Stimulated activated CD8-positive, alpha-beta memory T cell treated with anti-CD3 and anti-CD28 coated beads, Interleukin-15, amount 100 ng/mL, for 48 hours (primary cell): ENCODE measurements around the gene SUPT6H.
"Not testable (repeated sequence)": the region's sequence is repeated elsewhere in the genome, so short reads cannot be mapped to it uniquely, and the experiment has no call there.

Experiments
- DNase-seq, 2 donors: peaks; one replicate each; pipeline ENCODE4 v3.0.0-alpha.2; 2020; ENCODE audit warnings: low read depth in 2 of 2

The SUPT6H gene

DNA sequence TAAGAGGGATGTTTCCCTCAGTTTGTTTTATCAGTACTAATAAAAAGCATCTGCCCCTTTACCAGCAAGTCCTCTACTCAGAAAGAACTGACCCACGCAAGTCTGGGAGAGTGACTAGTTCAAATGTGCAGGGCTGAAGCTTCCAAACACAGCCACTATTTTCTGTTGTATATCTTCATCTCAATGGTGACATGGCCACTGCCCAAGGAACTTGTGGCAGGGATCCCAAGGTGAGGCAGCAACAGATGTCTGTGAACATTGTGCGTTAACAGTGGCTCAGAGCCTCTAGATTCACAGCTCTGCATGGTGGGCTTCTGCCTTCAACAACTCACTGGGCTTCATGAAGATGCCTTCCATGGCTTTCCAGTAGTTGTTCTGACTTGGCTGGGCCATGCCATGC, 13.3 kb upstream of the SUPT6H start:
- DNase-seq, result no peak

GRCh38 chr17:28655160-28655559, 6.8 kb upstream of the SUPT6H start:
- no peak for DNase-seq

- no peak for DNase-seq
Observed at GRCh38 chr17:28657756-28658155, 4.2 kb upstream of the SUPT6H start.

GRCh38 chr17:28658342-28658741, 3.7 kb upstream of the SUPT6H start:
- DNase-seq, result not testable (repeated sequence)

DNA sequence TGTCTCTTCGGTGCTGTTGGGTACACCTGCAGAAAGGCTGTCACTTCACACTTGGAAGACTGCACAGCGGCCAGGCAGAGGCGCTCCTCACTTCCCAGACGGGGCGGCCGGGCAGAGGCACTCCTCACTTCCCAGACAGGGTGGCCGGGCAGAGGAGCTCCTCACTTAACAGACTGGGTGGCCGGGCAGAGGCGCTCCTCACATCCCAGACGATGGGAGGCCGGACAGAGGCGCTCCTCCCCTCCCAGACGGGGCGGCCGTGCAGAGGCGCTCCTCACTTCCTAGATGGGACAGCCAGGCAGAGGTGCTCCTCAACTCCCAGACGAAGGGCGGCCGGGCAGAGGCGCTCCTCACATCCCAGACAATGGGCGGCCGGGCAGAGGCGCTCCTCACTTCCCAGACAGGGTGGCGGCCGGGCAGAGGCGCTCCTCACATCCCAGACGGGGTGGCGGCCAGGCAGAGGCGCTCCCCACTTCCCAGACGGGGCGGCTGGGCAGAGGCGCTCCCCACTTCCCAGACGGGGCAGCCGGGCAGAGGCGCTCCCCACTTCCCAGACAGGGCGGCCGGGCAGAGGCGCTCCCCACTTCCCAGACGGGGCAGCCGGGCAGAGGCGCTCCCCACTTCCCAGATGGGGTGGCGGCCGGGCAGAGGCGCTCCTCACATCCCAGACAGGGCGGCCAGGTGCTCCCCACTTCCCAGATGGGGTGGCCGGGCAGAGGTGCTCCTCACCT, 3.1 kb upstream of the SUPT6H start:
- not testable (repeated sequence) for DNase-seq

GRCh38 chr17:28659497-28659881, 2.5 kb upstream of the SUPT6H start:
- not testable (repeated sequence) for DNase-seq

- DNase-seq, result no peak
Observed at GRCh38 chr17:28662527-28662829, 473 bp downstream of the SUPT6H start.

GRCh38 chr17:28663723-28664122, 1.7 kb downstream of the SUPT6H start:
- no peak for DNase-seq

- no peak for DNase-seq
Observed at GRCh38 chr17:28665994-28666393, 4.0 kb downstream of the SUPT6H start.

DNA sequence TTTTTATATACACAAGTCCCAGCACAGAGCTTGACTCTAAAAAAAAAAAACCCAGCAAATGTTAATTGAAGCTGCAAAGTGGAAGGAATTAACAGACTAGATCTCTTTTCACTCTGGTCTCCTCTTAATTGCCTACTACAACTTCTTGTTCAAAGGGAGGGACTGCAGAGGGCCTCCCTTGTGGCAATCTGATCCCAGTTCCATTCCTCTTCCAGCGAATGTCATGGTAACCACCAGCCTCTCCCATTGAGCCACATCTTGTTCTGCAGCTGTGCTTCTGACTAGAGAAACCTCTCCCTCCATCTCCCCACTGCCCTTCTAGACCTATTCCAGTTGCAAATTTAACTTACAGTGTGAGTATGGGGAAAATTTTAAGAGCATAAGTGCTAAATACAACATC, 5.9 kb downstream of the SUPT6H start:
- no peak for DNase-seq

DNA sequence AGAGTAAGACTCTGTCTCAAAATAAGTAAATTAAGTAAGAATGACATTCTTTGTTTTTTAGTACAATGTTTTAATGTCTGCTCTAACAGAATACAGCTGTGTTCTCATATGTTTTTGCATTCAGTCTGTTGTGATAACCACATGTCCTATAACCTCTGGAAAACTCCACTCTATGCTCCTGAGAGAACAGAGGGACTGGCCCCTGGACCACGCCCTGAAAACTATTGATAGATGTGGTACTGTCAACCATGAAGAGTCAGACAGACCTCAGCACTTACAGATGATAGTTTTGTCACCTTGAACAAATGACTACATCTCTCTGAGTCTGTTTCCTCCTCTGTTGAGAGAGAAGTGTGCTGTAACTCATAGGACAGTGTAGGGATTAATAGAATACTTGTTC, 7.9 kb downstream of the SUPT6H start:
- no peak for DNase-seq

DNA sequence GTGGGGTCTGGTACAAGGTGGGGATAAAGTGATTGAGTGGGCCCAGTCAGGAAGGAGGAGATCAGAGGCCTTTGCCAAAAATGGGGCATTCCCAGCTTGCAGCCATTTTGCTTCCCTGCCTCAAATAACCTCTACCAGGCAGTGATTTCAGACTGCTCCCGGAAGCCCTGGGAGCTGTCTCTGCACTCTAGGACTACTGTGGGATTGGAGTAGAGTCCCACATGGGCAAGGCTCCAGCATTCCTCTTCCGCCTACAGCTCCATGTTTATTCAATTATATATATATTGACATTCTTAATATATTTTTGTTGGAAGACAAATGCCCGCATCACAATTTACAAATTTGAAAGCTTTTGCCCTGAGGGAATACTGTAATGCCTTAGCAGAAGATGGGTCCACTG, 13.5 kb downstream of the SUPT6H start:
- DNase-seq, result no peak

DNA sequence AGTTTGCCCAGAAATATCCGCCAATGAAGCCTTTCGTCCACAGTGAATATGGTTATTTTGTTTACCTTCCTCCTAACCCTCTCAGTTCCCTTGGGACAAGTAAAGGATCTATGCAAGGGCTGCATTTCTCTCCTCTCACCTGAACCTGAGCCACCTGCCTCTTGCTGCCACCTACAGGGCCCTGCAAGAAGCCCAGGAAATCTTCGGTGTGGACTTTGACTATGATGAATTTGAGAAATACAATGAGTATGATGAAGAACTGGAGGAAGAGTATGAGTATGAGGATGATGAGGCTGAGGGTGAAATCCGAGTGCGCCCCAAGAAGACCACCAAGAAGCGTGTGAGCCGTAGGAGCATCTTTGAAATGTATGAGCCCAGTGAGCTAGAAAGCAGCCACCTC, 14.0 kb downstream of the SUPT6H start:
- DNase-seq, result no peak

- DNase-seq, result no peak
Observed at GRCh38 chr17:28682655-28683054, 20.6 kb downstream of the SUPT6H start.

DNA sequence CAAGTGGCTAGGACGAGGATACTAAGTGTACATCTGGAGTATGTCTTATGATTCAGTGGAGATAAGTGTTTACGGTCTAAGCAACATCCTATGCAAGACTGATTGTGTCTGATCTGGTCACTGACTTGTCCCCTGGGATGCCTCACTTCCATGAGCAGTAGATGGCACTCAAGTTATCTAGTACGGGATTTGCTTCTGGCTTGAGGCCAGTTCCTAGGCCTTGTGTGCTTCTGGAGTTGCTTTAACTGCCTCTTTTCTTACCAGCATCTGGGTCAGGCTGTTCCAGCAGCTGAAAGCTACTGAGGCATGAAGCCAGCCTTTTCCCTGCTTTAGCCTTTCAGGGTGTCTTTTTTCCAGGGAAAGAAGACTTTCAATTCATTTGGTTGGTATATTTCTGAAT, 23.0 kb downstream of the SUPT6H start:
- DNase-seq, result no peak

DNA sequence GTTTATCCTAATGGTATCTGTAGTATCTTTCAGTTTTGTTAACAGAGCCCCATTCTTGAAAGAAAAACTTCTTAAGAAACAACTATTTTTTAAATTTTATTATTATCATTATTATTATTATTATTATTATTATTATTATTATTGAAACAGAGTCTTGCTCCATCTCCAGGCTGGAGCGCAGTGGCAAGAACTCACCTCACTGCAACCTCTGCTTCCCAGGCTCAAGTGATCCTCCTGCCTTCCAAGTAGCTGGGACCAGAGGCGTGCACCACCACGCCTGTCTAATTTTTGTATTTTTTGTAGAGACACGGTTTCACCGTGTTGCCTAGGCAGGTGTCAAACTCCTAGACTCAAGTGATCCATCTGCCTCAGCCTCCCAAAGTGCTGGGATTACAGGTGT, 23.4 kb downstream of the SUPT6H start:
- no peak for DNase-seq

DNA sequence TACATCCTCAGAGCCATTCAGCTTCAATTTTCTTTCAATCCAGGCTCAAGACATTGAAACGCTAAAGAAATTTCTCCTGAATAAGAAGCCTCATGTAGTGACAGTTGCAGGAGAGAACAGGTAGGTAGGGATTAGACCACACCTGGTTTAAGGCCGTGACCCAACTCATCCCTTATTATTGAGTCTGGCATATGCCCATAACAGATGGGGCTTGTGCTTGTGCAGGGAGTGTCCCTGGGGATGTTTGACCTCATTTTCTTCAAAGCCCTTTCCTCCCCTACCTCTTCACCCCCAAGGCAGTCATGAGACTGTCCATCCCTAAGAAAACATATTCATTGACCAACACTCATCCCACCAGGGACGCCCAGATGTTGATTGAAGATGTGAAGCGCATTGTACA, 24.3 kb downstream of the SUPT6H start:
- DNase-seq, result no peak

DNA sequence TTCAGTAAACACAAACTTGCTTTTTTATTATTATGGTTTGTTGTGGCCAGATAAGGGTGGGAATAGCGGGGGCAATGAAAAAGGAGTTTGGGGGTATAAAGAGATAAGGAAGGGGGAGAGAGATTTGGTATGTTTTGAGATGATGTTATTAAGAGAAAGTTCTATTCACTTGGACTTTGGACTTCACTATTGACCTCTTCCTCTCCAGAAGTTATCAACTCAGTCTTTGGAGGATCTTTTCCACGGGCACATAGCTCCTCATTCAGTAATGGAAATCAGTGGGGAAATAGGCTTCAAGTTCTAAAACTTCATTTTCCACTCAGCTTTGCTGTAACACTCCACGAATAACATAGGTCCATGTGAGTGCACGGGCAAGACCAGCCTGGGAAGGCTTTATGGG, 26.5 kb downstream of the SUPT6H start:
- no peak for DNase-seq

DNA sequence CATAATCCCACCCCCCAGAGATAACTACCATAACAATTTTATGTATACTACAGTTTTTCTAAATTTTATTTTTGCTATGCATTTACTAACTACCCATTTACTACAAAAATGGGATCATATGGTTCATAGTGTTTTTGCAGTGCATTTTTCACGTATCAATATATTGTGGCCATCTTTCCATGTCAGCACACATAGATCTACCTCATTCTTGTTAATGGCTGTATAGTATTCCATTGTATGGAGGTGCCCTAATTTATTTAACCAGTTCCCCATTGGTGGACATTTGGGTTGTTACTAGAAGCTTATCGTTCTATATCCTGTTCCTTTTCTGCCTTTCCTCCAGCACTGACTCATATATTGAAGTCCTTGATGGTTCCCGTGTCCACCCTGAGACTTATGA, 27.0 kb downstream of the SUPT6H start:
- DNase-seq, result no peak

DNA sequence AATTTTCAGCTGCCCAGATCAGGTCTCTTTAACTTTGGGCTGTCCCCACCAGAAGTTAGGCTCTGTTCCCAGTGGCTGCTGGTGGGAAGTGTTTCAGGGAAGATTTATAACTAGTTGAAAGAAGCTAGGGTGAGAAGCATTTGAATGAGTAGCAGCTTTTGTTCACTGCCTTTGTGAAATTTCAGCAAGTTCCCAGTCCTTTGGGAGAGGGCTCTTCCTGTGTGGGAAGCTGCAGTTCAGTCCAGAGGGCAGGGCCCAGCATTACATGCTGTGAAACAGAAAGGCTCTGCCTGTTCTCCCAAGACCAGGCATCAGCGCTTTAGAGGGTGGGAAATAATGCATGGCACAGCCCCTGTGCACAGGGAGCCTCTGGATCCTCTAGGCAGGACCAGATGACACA, 31.9 kb downstream of the SUPT6H start:
- DNase-seq, result no peak

GRCh38 chr17:28698253-28698941, 36.4 kb downstream of the SUPT6H start:
- DNase-seq, result no peak

DNA sequence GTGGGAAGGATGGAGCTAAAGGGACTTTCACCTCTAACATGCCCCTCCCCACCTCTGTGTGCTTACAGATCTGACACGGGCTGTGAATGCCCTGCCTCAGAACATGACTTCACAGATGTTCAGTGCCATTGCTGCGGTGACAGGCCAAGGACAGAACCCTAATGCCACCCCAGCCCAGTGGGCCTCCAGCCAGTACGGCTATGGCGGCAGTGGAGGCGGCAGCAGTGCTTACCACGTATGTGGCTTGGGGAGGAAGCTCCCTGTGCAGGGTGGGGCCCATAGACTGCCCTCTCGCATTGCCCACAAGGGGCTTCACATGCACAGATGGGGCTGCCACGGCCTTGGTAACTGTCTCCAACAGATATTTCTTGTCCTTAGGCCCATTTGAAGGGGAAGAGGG, 38.3 kb downstream of the SUPT6H start:
- DNase-seq, result no peak

DNA sequence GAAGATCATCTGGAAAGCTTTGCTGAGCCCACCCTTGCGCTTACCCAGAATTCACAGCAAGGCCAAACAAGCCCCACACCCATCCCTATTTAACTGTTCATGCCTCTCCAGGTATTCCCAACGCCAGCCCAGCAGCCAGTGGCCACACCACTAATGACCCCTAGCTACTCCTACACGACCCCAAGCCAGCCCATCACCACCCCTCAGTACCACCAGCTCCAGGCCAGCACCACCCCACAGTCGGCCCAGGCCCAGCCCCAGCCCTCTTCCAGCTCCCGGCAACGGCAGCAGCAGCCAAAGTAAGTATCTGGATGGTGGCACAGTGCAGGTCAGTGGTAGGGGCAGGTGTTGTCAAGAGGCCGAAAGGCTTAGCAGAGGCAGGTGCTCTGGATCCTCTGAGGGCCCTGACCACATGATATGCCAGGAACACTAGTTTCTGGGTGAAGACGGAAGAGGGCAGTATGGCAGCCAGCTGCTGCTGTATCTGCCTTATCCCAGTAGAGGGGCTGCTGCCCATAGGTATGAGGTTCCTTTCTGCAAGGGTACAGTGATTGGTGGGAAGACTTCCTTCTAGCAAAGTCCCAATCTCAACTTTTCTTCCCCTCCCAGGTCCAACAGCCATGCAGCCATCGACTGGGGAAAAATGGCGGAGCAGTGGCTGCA, 39.0 kb downstream of the SUPT6H start:
- no peak for DNase-seq
